SK-N-SH treated with all-trans-retinoic acid at 6 μM for 48 hours (cell line): ENCODE data around the gene PCDH9.
A peak's percentile ranks its signal among the peaks of the same experiment; 100 is the strongest.

Source experiments
- ATAC-seq: fragments of 200-7000 bp; cut with Tn5 transposase; 3 replicates; pipeline ENCODE4 v1.9.1; 2020; ENCODE audit warnings: mild to moderate bottlenecking, moderate library complexity
- ARNTL ChIP-seq: fragments of 450-650 bp; formaldehyde crosslinking; IDR thresholded peaks from 2 replicates; pipeline ENCODE4 v1.5.0; 2020; ENCODE audit warnings: low read depth, mild to moderate bottlenecking, moderate library complexity, borderline replicate concordance
- BACH2 ChIP-seq: fragments of 250-450 bp; sonication (Bioruptor Pico); IDR thresholded peaks from 2 replicates; pipeline ENCODE4 v1.9.0; 2021; ENCODE audit warnings: mild to moderate bottlenecking, borderline replicate concordance
- CSDC2 ChIP-seq: fragments of 250-450 bp; sonication (Bioruptor Pico); IDR thresholded peaks from 2 replicates; pipeline ENCODE4 v1.5.0; 2020; ENCODE audit warnings: mild to moderate bottlenecking, moderate library complexity
- ESRRG ChIP-seq: fragments of 250-450 bp; sonication (Bioruptor Pico); IDR thresholded peaks from 2 replicates; pipeline ENCODE4 v1.6.1; 2021; ENCODE audit warnings: mild to moderate bottlenecking
- GLIS3 ChIP-seq: fragments of 250-450 bp; sonication (Bioruptor Pico); IDR thresholded peaks from 2 replicates; pipeline ENCODE4 v1.5.0; 2020; ENCODE audit warnings: mild to moderate bottlenecking, moderate library complexity
- ISL1 ChIP-seq: fragments of 250-450 bp; sonication (Bioruptor Pico); IDR thresholded peaks from 2 replicates; pipeline ENCODE4 v2.1.2; 2022; ENCODE audit warnings: mild to moderate bottlenecking, moderate library complexity
- OSR1 ChIP-seq: fragments of 250-450 bp; sonication (Bioruptor Pico); IDR thresholded peaks from 2 replicates; pipeline ENCODE4 v1.8.0; 2022; ENCODE audit warnings: moderate library complexity, mild to moderate bottlenecking, inconsistent platforms
- PPARA ChIP-seq: fragments of 250-450 bp; sonication (Bioruptor Pico); IDR thresholded peaks from 2 replicates; pipeline ENCODE4 v1.5.0; 2020; ENCODE audit warnings: mild to moderate bottlenecking, borderline replicate concordance
- RARB ChIP-seq: fragments of 250-450 bp; sonication (Bioruptor Pico); IDR thresholded peaks from 2 replicates; pipeline ENCODE4 v1.8.0; 2021; ENCODE audit warnings: mild to moderate bottlenecking, moderate library complexity
- SNAI2 ChIP-seq: fragments of 250-450 bp; sonication (Bioruptor Pico); IDR thresholded peaks from 2 replicates; pipeline ENCODE4 v1.5.0; 2020; ENCODE audit warnings: mild to moderate bottlenecking, moderate library complexity
- TCF4 ChIP-seq: fragments of 250-450 bp; sonication (Bioruptor Pico); IDR thresholded peaks from 2 replicates; pipeline ENCODE4 v1.8.0; 2021; ENCODE audit warnings: mild to moderate bottlenecking, moderate library complexity, borderline replicate concordance
- TOX ChIP-seq: fragments of 250-450 bp; sonication (Bioruptor Pico); IDR thresholded peaks from 2 replicates; pipeline ENCODE4 v1.8.0; 2021; ENCODE audit warnings: mild to moderate bottlenecking, moderate library complexity, borderline replicate concordance
- ZC3H10 ChIP-seq: fragments of 250-450 bp; sonication (Bioruptor Pico); IDR thresholded peaks from 2 replicates; pipeline ENCODE4 v1.5.1; 2021; ENCODE audit warnings: mild to moderate bottlenecking, moderate library complexity
- ZFP3 ChIP-seq: fragments of 250-450 bp; sonication (Bioruptor Pico); IDR thresholded peaks from 2 replicates; pipeline ENCODE4 v1.5.0; 2020; ENCODE audit warnings: mild to moderate bottlenecking, moderate library complexity
- ZFP30 ChIP-seq: fragments of 450-650 bp; formaldehyde crosslinking; IDR thresholded peaks from 2 replicates; pipeline ENCODE4 v1.5.0; 2022; ENCODE audit warnings: mild to moderate bottlenecking, moderate library complexity
- ZNF565 ChIP-seq: fragments of 450-650 bp; formaldehyde crosslinking; conservative IDR thresholded peaks from 2 replicates; pipeline ENCODE4 v1.5.0; 2020; ENCODE audit warnings: low read depth, mild to moderate bottlenecking, moderate library complexity
- ZNF70 ChIP-seq: fragments of 450-650 bp; formaldehyde crosslinking; IDR thresholded peaks from 2 replicates; pipeline ENCODE4 v1.5.0; 2020; ENCODE audit warnings: mild to moderate bottlenecking, moderate library complexity
- TF ChIP-seq, protein P1 (sequence below): fragments of 250-450 bp; sonication (Bioruptor Pico); IDR thresholded peaks from 2 replicates; pipeline ENCODE4 v1.5.1; 2021; ENCODE audit warnings: mild to moderate bottlenecking, moderate library complexity
- TF ChIP-seq, protein P2 (sequence below): fragments of 250-450 bp; sonication (Bioruptor Pico); IDR thresholded peaks from 2 replicates; pipeline ENCODE4 v1.5.0; 2020; ENCODE audit warnings: mild to moderate bottlenecking, moderate library complexity
- TF ChIP-seq, protein P3 (sequence below): fragments of 250-450 bp; sonication (Bioruptor Pico); IDR thresholded peaks from 2 replicates; pipeline ENCODE4 v1.8.0; 2021; ENCODE audit warnings: low read depth, mild to moderate bottlenecking, moderate library complexity, borderline replicate concordance
- TF ChIP-seq, protein P4 (sequence below): fragments of 250-450 bp; sonication (Bioruptor Pico); IDR thresholded peaks from 2 replicates; pipeline ENCODE4 v1.5.1; 2020; ENCODE audit warnings: low read depth, mild to moderate bottlenecking, moderate library complexity
- TF ChIP-seq, protein P5 (sequence below): fragments of 250-450 bp; sonication (Bioruptor Pico); IDR thresholded peaks from 2 replicates; pipeline ENCODE4 v1.8.0; 2020; ENCODE audit warnings: mild to moderate bottlenecking, moderate library complexity, borderline replicate concordance

The PCDH9 gene

DNA sequence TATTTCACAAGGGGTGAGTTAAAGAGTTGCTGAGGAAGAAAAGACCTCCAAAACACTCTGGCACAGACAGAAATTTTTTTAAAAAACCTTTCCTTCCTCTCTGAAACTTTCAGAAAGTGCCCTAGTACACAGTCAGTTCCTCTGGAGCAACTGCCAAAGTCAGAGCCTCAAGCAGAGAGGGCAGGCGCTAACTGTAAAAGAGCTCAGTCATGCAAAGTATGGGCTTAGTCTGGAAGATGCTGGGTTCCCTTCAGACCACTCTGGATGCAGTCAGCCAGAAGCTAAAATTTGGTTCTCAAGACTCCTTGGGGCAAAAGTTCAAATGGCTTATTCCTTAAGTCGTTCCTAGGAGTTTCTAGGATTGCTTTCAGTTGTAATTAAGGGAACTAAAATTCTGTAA lies 671.6 kb downstream of the PCDH9 start:
- ATAC-seq = no peak
- TF ChIP-seq ZC3H10 (CRISPR knock-in tag) = no peak
- no peak for TF ChIP-seq ZNF70 (CRISPR knock-in tag)
- TF ChIP-seq, all 23 proteins: peak for 0

DNA sequence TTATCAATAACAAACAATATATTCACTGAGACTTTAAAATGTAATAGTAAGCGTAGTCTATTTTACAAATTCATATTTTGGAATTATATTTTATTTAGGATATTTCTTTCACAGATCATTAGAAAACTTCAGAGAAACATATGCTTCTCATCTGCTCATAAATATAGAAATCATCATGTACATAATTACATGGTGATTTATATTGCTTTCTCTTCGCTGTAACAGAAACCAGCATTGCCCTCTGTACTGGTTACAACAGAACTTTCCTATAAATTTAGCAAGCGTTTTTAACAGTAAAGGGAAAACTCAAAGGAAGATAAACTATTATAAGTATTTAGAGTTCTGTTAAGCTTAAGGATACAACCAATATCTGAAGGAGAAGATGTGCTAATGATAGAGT lies 672.8 kb downstream of the PCDH9 start:
- no peak for TF ChIP-seq OSR1 (CRISPR knock-in tag)
- no peak for TF ChIP-seq ISL1 (CRISPR knock-in tag)
- TF ChIP-seq ARNTL = no peak
- TF ChIP-seq CSDC2 (CRISPR knock-in tag) = no peak
- TF ChIP-seq GLIS3 (CRISPR knock-in tag) = no peak
- TF ChIP-seq, protein P1, sequence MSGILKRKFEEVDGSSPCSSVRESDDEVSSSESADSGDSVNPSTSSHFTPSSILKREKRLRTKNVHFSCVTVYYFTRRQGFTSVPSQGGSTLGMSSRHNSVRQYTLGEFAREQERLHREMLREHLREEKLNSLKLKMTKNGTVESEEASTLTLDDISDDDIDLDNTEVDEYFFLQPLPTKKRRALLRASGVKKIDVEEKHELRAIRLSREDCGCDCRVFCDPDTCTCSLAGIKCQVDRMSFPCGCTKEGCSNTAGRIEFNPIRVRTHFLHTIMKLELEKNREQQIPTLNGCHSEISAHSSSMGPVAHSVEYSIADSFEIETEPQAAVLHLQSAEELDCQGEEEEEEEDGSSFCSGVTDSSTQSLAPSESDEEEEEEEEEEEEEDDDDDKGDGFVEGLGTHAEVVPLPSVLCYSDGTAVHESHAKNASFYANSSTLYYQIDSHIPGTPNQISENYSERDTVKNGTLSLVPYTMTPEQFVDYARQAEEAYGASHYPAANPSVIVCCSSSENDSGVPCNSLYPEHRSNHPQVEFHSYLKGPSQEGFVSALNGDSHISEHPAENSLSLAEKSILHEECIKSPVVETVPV (CRISPR knock-in tag) = no peak
- no peak for TF ChIP-seq TCF4 (CRISPR knock-in tag)
- TF ChIP-seq ZFP30 = no peak
- TF ChIP-seq, protein P2, sequence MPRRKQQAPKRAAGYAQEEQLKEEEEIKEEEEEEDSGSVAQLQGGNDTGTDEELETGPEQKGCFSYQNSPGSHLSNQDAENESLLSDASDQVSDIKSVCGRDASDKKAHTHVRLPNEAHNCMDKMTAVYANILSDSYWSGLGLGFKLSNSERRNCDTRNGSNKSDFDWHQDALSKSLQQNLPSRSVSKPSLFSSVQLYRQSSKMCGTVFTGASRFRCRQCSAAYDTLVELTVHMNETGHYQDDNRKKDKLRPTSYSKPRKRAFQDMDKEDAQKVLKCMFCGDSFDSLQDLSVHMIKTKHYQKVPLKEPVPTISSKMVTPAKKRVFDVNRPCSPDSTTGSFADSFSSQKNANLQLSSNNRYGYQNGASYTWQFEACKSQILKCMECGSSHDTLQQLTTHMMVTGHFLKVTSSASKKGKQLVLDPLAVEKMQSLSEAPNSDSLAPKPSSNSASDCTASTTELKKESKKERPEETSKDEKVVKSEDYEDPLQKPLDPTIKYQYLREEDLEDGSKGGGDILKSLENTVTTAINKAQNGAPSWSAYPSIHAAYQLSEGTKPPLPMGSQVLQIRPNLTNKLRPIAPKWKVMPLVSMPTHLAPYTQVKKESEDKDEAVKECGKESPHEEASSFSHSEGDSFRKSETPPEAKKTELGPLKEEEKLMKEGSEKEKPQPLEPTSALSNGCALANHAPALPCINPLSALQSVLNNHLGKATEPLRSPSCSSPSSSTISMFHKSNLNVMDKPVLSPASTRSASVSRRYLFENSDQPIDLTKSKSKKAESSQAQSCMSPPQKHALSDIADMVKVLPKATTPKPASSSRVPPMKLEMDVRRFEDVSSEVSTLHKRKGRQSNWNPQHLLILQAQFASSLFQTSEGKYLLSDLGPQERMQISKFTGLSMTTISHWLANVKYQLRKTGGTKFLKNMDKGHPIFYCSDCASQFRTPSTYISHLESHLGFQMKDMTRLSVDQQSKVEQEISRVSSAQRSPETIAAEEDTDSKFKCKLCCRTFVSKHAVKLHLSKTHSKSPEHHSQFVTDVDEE (CRISPR knock-in tag) = no peak
- TF ChIP-seq, protein P3, sequence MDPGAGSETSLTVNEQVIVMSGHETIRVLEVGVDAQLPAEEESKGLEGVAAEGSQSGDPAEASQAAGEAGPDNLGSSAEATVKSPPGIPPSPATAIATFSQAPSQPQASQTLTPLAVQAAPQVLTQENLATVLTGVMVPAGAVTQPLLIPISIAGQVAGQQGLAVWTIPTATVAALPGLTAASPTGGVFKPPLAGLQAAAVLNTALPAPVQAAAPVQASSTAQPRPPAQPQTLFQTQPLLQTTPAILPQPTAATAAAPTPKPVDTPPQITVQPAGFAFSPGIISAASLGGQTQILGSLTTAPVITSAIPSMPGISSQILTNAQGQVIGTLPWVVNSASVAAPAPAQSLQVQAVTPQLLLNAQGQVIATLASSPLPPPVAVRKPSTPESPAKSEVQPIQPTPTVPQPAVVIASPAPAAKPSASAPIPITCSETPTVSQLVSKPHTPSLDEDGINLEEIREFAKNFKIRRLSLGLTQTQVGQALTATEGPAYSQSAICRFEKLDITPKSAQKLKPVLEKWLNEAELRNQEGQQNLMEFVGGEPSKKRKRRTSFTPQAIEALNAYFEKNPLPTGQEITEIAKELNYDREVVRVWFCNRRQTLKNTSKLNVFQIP (CRISPR knock-in tag) = no peak
- no peak for TF ChIP-seq ESRRG (CRISPR knock-in tag)
- TF ChIP-seq, protein P4, sequence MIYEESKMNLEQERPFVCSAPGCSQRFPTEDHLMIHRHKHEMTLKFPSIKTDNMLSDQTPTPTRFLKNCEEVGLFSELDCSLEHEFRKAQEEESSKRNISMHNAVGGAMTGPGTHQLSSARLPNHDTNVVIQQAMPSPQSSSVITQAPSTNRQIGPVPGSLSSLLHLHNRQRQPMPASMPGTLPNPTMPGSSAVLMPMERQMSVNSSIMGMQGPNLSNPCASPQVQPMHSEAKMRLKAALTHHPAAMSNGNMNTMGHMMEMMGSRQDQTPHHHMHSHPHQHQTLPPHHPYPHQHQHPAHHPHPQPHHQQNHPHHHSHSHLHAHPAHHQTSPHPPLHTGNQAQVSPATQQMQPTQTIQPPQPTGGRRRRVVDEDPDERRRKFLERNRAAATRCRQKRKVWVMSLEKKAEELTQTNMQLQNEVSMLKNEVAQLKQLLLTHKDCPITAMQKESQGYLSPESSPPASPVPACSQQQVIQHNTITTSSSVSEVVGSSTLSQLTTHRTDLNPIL (CRISPR knock-in tag) = no peak
- TF ChIP-seq PPARA (CRISPR knock-in tag) = no peak
- TF ChIP-seq SNAI2 = no peak
- no peak for TF ChIP-seq ZC3H10 (CRISPR knock-in tag)
- no peak for ATAC-seq

DNA sequence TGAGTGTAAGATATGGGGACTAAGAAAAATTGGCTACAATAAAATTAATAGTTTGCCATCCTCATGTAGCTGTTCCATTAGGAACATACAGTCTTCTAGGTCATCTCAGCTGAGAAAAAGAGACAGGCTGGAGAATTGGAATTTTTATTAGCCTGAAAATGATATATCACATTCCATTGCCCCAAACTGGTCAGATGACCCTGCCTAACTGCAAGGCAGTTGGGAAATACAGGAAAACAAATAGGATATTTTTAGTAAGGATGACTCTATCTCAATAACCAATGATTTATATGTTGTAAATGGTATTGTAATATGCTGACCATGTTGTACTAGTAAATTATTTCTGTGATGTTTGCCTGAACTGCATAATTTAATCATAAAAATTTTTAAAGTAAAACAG lies 673.8 kb downstream of the PCDH9 start:
- ATAC-seq = no peak
- TF ChIP-seq ESRRG (CRISPR knock-in tag) (no peak), ISL1 (CRISPR knock-in tag) (peak; percentile 51)

DNA sequence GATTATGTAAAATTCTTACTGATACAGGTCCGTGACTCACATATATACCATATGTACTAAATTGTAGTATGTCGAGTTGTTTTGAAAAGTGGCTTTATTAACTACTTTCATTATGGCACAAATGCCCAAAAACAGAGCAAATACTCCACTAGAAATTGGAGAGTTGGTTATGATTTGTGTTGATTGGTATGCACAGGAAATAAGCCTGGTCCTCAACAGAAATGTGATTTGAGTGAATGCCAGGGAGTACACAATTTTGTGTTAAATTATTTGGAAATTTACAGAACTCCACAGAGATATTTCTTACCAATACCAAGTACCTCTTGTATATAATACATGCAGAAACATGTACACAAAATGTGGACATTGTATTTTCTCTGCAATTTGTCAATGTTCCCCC lies 676.7 kb downstream of the PCDH9 start:
- ATAC-seq = no peak
- TF ChIP-seq ZFP3 (no peak), RARB (CRISPR knock-in tag) (no peak), TCF4 (CRISPR knock-in tag) (no peak), GLIS3 (CRISPR knock-in tag) (no peak), TOX (CRISPR knock-in tag) (no peak), CSDC2 (CRISPR knock-in tag) (no peak), OSR1 (CRISPR knock-in tag) (no peak), ZNF565 (CRISPR knock-in tag) (no peak), ZC3H10 (CRISPR knock-in tag) (no peak), ESRRG (CRISPR knock-in tag) (no peak), BACH2 (CRISPR knock-in tag) (no peak), SNAI2 (no peak)
- TF ChIP-seq, protein P3 (CRISPR knock-in tag) = no peak
- TF ChIP-seq, protein P5, sequence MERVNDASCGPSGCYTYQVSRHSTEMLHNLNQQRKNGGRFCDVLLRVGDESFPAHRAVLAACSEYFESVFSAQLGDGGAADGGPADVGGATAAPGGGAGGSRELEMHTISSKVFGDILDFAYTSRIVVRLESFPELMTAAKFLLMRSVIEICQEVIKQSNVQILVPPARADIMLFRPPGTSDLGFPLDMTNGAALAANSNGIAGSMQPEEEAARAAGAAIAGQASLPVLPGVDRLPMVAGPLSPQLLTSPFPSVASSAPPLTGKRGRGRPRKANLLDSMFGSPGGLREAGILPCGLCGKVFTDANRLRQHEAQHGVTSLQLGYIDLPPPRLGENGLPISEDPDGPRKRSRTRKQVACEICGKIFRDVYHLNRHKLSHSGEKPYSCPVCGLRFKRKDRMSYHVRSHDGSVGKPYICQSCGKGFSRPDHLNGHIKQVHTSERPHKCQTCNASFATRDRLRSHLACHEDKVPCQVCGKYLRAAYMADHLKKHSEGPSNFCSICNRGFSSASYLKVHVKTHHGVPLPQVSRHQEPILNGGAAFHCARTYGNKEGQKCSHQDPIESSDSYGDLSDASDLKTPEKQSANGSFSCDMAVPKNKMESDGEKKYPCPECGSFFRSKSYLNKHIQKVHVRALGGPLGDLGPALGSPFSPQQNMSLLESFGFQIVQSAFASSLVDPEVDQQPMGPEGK (CRISPR knock-in tag) = no peak
- TF ChIP-seq, protein P1 (CRISPR knock-in tag) = no peak
